Choroid plexus epithelial cell (primary cell): ENCODE measurements around the gene MBD3.
"Not testable (repeated sequence)": the region's sequence is repeated elsewhere in the genome, so short reads cannot be mapped to it uniquely, and the experiment has no call there.

Experiments used
- DNase-seq: peaks from one replicate; pipeline ENCODE4 v3.0.0-alpha.2; 2010; ENCODE audit warnings: low read depth
- H3K4me3 ChIP-seq: 2 replicates; pipeline ENCODE4 v1.5.1; 2011; ENCODE audit warnings: low read depth, mild to moderate bottlenecking, control low read depth, low read length, moderate library complexity
- TF ChIP-seq, protein P1 (sequence below): conservative IDR thresholded peaks from 2 replicates; pipeline ENCODE4 v1.5.1; 2011; ENCODE audit warnings: low read depth, mild to moderate bottlenecking, control low read depth, inconsistent platforms, low read length, moderate library complexity

Gene MBD3

DNA sequence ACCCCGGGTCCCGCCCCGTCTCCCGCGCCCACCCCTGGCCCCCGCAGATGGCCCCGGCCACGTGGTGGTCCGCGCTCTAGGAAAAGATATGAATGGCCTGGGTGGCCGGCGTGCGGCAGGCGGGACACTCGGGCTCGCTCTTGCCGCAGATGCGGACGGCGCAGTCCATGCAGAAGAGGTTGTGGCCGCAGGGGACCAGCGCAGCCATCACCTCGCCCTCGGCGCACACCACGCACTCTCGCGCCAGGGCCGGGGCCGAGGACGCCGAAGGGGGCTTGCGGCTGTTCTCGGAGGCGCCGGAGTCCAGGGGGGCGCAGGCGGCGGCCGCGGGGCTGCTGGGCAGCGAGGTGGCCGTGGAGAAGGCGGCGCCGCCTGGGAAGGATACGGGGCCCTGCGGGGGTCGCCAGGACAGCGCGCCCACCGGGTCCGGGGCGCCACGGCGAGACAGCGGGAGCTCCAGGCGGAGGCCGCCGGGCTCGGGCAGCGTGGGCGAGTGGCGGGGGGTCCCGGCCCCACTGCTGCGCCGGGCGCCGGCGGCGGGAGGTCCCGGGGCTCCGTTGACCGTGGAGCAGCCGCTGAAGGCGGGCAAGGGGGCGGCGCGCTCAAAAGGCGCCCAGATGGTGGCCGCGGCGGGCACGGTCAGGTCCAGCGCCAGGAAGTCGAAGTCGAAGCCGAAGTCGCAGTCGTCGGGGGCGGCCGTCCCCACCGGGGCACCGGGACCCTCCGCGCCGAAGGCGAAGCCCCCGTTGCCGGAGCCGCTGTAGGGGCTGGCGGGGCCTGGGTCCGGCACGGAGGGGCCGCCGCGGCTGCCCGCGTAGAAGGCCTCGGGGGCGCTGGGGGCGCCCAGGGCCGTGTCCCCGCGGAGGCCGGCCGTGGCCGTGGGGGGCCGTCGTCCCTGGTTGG lies 36.9 kb downstream of the MBD3 start:
- DNase-seq = no peak
- H3K4me3 ChIP-seq = no peak overlapping the region
- TF ChIP-seq, protein P1, sequence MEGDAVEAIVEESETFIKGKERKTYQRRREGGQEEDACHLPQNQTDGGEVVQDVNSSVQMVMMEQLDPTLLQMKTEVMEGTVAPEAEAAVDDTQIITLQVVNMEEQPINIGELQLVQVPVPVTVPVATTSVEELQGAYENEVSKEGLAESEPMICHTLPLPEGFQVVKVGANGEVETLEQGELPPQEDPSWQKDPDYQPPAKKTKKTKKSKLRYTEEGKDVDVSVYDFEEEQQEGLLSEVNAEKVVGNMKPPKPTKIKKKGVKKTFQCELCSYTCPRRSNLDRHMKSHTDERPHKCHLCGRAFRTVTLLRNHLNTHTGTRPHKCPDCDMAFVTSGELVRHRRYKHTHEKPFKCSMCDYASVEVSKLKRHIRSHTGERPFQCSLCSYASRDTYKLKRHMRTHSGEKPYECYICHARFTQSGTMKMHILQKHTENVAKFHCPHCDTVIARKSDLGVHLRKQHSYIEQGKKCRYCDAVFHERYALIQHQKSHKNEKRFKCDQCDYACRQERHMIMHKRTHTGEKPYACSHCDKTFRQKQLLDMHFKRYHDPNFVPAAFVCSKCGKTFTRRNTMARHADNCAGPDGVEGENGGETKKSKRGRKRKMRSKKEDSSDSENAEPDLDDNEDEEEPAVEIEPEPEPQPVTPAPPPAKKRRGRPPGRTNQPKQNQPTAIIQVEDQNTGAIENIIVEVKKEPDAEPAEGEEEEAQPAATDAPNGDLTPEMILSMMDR = no peak

DNA sequence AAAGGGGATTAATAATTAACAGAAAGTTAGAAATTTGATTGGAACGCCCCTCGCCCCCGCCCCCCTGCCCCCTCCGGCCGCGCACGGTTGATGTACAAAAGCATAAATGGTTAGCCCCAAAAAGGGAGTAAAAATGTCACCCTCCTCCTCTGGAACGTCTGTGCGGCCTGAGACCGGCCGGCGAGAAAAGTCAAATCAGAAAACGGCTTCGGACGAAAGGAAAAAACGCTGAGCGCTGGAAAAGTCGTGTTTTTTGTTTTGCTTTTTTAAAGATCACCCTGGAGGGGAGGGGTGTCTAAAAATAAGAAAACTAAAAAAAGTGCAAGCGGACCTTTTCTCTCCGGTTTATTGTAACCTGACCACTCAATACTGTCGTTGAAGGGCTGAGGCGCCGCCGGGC lies 37.7 kb downstream of the MBD3 start:
- no peak overlapping the region for H3K4me3 ChIP-seq
- DNase-seq = no peak
- TF ChIP-seq, protein P1 = no peak

DNA sequence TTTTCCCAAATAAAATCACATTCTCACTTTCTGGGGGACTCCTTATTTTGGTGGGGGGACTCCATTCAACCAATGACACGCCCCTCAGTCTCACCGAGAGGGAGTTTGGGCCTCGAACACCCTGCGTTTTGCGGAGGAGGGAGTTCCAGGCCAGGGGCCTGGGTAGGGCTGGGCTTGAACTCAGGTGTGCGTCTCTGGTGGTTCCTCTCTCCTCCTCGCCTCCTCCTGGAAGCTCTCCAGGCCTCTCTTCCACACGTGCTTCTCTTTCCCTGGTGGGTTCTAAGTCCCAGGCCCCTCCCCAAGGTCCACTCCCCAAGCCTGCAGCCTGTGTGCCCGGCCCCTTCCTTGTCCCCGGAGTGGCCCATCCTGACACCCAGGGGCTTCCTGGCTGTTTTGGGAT lies 39.2 kb downstream of the MBD3 start:
- TF ChIP-seq, protein P1 = no peak
- H3K4me3 ChIP-seq = no peak overlapping the region
- no peak for DNase-seq

DNA sequence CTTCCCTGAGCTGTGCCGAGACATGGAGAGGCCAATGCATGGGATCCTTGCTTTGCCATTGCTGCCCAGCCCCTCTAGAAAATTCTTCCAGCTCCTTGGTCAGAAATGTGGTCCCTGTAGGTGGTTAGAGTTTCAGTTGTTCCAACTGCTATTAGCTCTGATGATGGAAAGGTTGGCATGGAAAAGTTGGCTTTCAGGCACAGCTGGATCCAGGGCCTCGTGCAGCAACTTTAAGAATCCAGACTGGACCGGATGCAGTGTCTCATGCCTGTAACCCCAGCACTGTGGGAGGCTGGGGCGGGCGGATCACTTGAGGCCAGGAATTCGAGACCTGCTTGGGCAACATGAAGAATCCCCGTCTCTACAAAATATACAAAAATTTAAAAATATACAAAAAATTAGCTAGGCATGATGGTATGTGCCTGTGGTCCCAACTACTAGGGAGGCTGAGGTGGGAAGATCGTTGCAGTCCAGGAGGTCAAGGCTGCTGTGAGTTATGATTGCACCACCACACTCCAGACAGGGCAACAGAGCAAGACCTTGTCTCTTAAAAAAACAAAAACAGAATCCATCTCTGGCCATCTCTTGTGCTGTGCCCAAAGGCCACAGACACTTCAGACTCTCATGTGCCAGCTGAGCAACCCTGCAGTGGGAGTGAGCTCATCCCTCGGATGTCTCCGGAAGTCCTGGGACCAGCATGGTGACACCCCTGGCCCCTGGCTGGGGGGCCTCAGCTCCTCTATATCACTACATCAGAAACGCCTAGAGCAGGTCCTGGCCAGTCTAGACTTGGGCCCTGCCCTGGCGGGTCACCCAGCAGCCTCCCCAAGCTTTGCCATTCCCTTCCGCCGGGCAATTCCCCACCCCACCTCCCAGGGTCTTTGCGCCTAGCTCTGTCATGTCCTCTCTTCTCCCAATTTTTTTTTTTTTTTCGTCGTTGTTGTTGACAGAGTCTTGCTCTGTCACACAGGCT lies 41.3 kb downstream of the MBD3 start:
- peak; percentile 64 for DNase-seq
- TF ChIP-seq, protein P1 = no peak
- no peak overlapping the region for H3K4me3 ChIP-seq

DNA sequence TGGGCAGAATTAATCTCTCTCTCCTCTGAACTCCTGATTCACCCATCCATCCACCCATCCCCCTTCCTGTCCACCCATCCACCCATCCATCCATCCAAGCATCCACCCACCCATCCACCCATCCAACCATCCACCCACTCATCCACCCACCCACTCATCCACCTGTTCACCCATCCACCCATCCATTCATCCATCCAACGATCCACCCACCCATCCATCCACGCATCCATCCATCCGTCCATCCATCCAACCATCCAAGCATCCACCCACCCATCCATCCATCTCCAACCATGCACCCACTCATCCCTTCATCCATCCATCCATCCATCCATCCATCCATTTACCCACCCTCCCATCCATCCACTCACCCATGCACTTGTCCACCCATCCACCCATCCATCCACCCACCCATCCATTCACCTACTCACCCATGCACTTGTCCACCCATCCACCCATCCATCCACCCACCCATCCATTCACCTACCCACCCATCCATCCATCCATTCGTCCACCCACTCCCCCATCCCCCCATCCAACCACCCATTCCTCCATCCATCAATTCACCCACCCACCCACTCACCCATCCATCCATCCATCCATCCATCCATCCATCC lies 43.2 kb downstream of the MBD3 start:
- TF ChIP-seq, protein P1 = no peak
- H3K4me3 ChIP-seq = no peak overlapping the region
- DNase-seq = no peak

DNA sequence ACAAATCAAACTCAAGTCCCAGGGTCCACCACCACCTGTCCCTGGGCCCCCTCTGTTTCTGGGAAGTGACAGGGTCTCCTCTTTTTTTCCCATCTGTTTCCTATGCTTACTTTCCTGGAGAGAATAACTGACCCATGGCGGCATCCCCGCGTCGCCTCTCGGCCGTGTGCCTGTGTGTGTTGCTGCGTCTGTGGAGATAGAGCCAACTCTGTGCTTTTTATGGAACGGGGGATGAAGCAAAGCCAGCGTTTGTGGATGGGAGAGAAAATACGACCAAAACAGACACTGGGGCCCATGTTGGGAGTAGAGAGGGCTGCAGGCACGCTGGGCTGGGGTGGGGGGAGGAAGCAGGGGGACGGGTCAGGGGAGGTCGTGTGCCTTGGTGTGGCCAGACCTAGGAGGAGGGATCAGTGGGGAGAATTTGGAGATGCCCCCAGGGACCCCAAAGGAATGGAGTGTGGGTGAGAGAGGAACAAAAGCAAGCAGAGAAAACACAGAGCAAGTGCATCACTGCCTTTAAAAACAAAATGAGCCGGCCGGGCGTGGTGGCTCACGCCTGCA lies 52.2 kb downstream of the MBD3 start:
- no peak overlapping the region for H3K4me3 ChIP-seq
- DNase-seq = no peak
- TF ChIP-seq, protein P1 = no peak

DNA sequence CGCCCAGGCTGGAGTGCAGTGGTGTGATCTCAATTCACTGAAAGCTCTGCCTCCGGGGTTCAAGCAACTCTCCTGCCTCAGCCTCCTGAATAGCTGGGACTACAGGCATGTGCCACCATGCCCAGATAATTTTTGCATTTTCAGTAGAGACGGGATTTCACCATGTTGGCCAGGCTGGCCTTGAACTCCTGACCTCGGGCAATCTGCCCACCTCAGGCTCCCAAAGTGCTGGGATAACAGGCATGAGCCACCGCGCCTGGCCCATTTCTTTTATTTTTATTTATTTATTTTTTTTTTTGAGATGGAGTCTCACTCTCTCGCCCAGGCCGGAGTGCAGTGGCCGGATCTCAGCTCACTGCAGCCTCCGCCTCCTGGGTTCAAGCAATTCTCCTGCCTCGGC lies 52.9 kb downstream of the MBD3 start:
- H3K4me3 ChIP-seq, DNase-seq: not testable (repeated sequence)
